SK-N-SH (cell line): Measurements from ENCODE around the gene PSMD13. TPM values are rescaled to one million over a fixed set of nuclear protein-coding genes. Genes with fewer than 3 reads are reported as not detected.

Experiments
- CTCF ChIA-PET: fragments of 300-600, 350-600 bp; formaldehyde crosslinking; extraction: SDS; loops from one replicate; lab custom pipeline; 2021; lab: Yijun Ruan, JAX
- POLR2A ChIA-PET: fragments of 350-600 bp; sonication (Branson Sonifier 250); formaldehyde crosslinking; extraction: SDS; loops from one replicate; lab custom pipeline; 2020; ENCODE audit warnings: antibody characterized with exemption, inconsistent platforms; lab: Yijun Ruan, JAX
- DNase-seq: peaks from one replicate; pipeline ENCODE4 v3.0.0; 2012
- H2AFZ ChIP-seq: fragments of 200-600 bp; sonication (generic); 2 replicates; pipeline ENCODE4 v1.8.1; 2016; ENCODE audit warnings: antibody characterized with exemption, mild to moderate bottlenecking, low read depth
- H3F3A ChIP-seq: fragments of 200-600 bp; sonication (generic); replicated peaks from 2 replicates; pipeline ENCODE3; 2016; ENCODE audit warnings: antibody characterized with exemption, mild to moderate bottlenecking; ENCODE audit not compliant: insufficient read depth
- H3K27ac ChIP-seq, 2 experiments: fragments of 200-500 bp in 1 of 2; fragments of 200-600 bp in 1 of 2; sonication (Bioruptor generic) in 1 of 2; sonication (generic), shearing (Covaris generic) in 1 of 2; 2 replicates each; pipeline versions ENCODE4 v1.5.1 to v1.6.1; 2014 to 2016; ENCODE audit warnings: low read depth in 2 of 2, inconsistent platforms in 1 of 2, low read length in 1 of 2, mild to moderate bottlenecking in 1 of 2, mixed read lengths in 1 of 2
- H3K27me3 ChIP-seq: fragments of 200-600 bp; sonication (generic), shearing (Covaris generic); 2 replicates; pipeline ENCODE4 v1.6.1; 2016; ENCODE audit warnings: mixed run types; ENCODE audit not compliant: insufficient read depth
- H3K36me3 ChIP-seq, 2 experiments: fragments of 200-500 bp in 1 of 2; fragments of 200-600 bp in 1 of 2; sonication (Bioruptor generic) in 1 of 2; sonication (generic) in 1 of 2; replicated peaks in 1 of 2; 2 replicates each; pipeline versions ENCODE3 to v1.5.1; 2014 to 2016; ENCODE audit warnings: low read length in 1 of 2, mild to moderate bottlenecking in 1 of 2; ENCODE audit not compliant: insufficient read depth in 2 of 2, control insufficient read depth in 1 of 2
- H3K4me1 ChIP-seq, 2 experiments: fragments of 200-500 bp in 1 of 2; fragments of 200-600 bp in 1 of 2; sonication (Bioruptor generic) in 1 of 2; sonication (generic), shearing (Covaris generic) in 1 of 2; 2 replicates each; pipeline versions ENCODE4 v1.5.1 to v1.6.1; 2014 to 2016; ENCODE audit warnings: low read depth in 1 of 2, low read length in 1 of 2, mixed run types in 1 of 2; ENCODE audit not compliant: insufficient read depth in 2 of 2, control insufficient read depth in 1 of 2
- H3K4me2 ChIP-seq: fragments of 200-600 bp; sonication (generic), shearing (Covaris generic); 2 replicates; pipeline ENCODE4 v1.6.1; 2017; ENCODE audit warnings: mixed run types
- H3K4me3 ChIP-seq, 2 experiments: fragments of 200-500 bp in 1 of 2; fragments of 200-600 bp in 1 of 2; sonication (Bioruptor generic) in 1 of 2; sonication (generic), shearing (Covaris generic) in 1 of 2; 2 replicates each; pipeline versions ENCODE4 v1.5.1 to v1.8.1; 2014 to 2016; ENCODE audit warnings: low read depth in 2 of 2, inconsistent platforms in 1 of 2, low read length in 1 of 2, mild to moderate bottlenecking in 1 of 2, mixed read lengths in 1 of 2, moderate library complexity in 1 of 2
- H3K79me2 ChIP-seq: fragments of 200-600 bp; sonication (generic); 2 replicates; pipeline ENCODE4 v1.8.1; 2017; ENCODE audit warnings: mild to moderate bottlenecking; ENCODE audit not compliant: insufficient read depth
- H3K9ac ChIP-seq: fragments of 200-600 bp; sonication (generic); 2 replicates; pipeline ENCODE4 v1.6.1; 2017; ENCODE audit warnings: mixed run types
- H3K9me2 ChIP-seq: fragments of 200-600 bp; sonication (generic); 2 replicates; pipeline ENCODE4 v1.6.1; 2017; ENCODE audit warnings: mixed run types
- H3K9me3 ChIP-seq: fragments of 200-600 bp; sonication (generic); 2 replicates; pipeline ENCODE4 v1.6.1; 2017; ENCODE audit warnings: mixed run types, mild to moderate bottlenecking, moderate library complexity
- H4K20me1 ChIP-seq: fragments of 200-600 bp; sonication (generic); 2 replicates; pipeline ENCODE4 v1.6.1; 2017; ENCODE audit warnings: mild to moderate bottlenecking, mixed run types; ENCODE audit not compliant: insufficient read depth
- CTCF ChIP-seq: fragments of 200-600 bp; sonication (generic); IDR thresholded peaks from 2 replicates; pipeline ENCODE4 v1.6.1; 2017; ENCODE audit warnings: antibody characterized with exemption, mild to moderate bottlenecking, moderate library complexity
- FOXM1 ChIP-seq: IDR thresholded peaks from 2 replicates; pipeline ENCODE4 v1.4.0; 2012; ENCODE audit warnings: low read depth, mild to moderate bottlenecking
- GABPA ChIP-seq: IDR thresholded peaks from 2 replicates; pipeline ENCODE4 v1.4.0; 2012; ENCODE audit warnings: low read depth, mild to moderate bottlenecking
- JUND ChIP-seq: IDR thresholded peaks from 2 replicates; pipeline ENCODE4 v1.4.0; 2012
- MEF2A ChIP-seq: IDR thresholded peaks from 2 replicates; pipeline ENCODE4 v1.4.0; 2012; ENCODE audit warnings: low read depth, borderline replicate concordance
- NRF1 ChIP-seq: IDR thresholded peaks from 2 replicates; pipeline ENCODE4 v1.6.1; 2012; ENCODE audit warnings: low read depth, mild to moderate bottlenecking, low read length
- POLR2AphosphoS5 ChIP-seq: IDR thresholded peaks from 2 replicates; pipeline ENCODE4 v1.6.1; 2012; ENCODE audit warnings: low read depth, low read length
- RCOR1 ChIP-seq: fragments of 150-350 bp; IDR thresholded peaks from 2 replicates; pipeline ENCODE4 v1.6.1; 2017; ENCODE audit warnings: antibody characterized with exemption, low read length
- RFX5 ChIP-seq: IDR thresholded peaks from 2 replicates; pipeline ENCODE4 v1.6.1; 2012; ENCODE audit warnings: mild to moderate bottlenecking, improper control_type of control experiment, low read length
- SIN3A ChIP-seq: IDR thresholded peaks from 2 replicates; pipeline ENCODE4 v1.6.1; 2012; ENCODE audit warnings: low read depth, mild to moderate bottlenecking, low read length, moderate library complexity, borderline replicate concordance
- SMC3 ChIP-seq: IDR thresholded peaks from 2 replicates; pipeline ENCODE4 v1.6.1; 2012; ENCODE audit warnings: low read depth, low read length, improper control_type of control experiment
- TAF1 ChIP-seq: IDR thresholded peaks from 2 replicates; pipeline ENCODE4 v1.6.1; 2012; ENCODE audit warnings: low read depth, mild to moderate bottlenecking, low read length, moderate library complexity, borderline replicate concordance
- TCF12 ChIP-seq: IDR thresholded peaks from 2 replicates; pipeline ENCODE4 v1.4.0; 2012
- USF1 ChIP-seq: IDR thresholded peaks from 2 replicates; pipeline ENCODE4 v1.4.0; 2012; ENCODE audit warnings: low read depth, borderline replicate concordance
- YY1 ChIP-seq: IDR thresholded peaks from 2 replicates; pipeline ENCODE4 v1.4.0; 2012; ENCODE audit warnings: low read depth, mild to moderate bottlenecking
- WGBS: methylation state at CpG from one replicate; pipeline ENCODE4 v1.1.6; 2017; ENCODE audit warnings: low lambda C conversion rate; 5-methylcytosine and 5-hydroxymethylcytosine counted together
- polyA plus RNA-seq, 3 experiments: library from polyadenylated mRNA; depleted of rRNA; stranded (reverse); fragments of >200 nt; gene quantifications; 2 replicates each; pipeline ENCODE4 v1.2.3, GENCODE V29; 2012
- TF ChIP-seq, protein P1 (sequence below): IDR thresholded peaks from 2 replicates; pipeline ENCODE4; 2012
- TF ChIP-seq, protein P2 (sequence below): fragments of 150-350 bp; IDR thresholded peaks from 2 replicates; pipeline ENCODE4 v1.6.1; 2016; ENCODE audit warnings: mild to moderate bottlenecking, low read depth, low read length
- TF ChIP-seq, protein P3 (sequence below): IDR thresholded peaks from 2 replicates; pipeline ENCODE4 v1.4.0; 2012; ENCODE audit warnings: low read depth

The PSMD13 gene
- polyA plus RNA-seq, 1 of the 3 experiments (the other 2 are of a cell fraction), result 196 TPM

DNA sequence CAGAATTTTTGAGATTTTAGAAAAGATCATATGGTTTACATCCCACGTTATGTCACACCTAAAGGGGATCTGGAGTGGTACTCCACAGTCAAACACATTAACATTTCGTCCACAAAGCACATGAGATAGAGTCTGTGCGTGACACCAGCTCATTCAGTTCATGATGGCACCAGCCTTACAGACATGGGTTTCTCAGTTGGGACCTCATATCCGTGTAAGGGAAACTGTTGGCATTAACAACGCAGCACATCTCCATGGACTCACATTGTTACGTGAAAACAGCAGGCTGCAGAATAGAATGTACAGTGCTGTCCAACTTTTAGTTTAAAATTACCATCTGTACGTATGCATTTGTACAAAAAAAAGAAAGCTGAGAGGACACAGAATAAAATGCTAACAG, 15.2 kb upstream of the PSMD13 start:
- no peaks in the 10 kb centered on the region; the same call in 1 of the 2 replicates for H4K20me1 ChIP-seq
- ChIA-PET POLR2A (no interaction called here), CTCF (interaction anchor here (1.0 kb wide), 1 partner anchor 22 kb away, joined by 3 read pairs; no protein-coding TSS in a partner anchor)
- no peak for DNase-seq
- H3K36me3 ChIP-seq, result peaks cover 0 to 8% of the 10 kb centered on the region in 2 experiments
- no peaks in the 10 kb centered on the region; the same call in 1 of the 2 replicates for H3K79me2 ChIP-seq
- no peaks in the 10 kb centered on the region for H3K9me2 ChIP-seq
- H3K4me3 ChIP-seq, result no peak overlapping the region
- no peak overlapping the region for H3K9ac ChIP-seq
- no peak overlapping the region for H2AFZ ChIP-seq
- H3K9me3 ChIP-seq, result no peaks in the 10 kb centered on the region
- H3F3A ChIP-seq, result peaks cover 3% of the 10 kb centered on the region
- H3K4me2 ChIP-seq, result no peak overlapping the region
- no peaks in the 10 kb centered on the region for H3K27me3 ChIP-seq
- H3K4me1 ChIP-seq, result no peaks in the 10 kb centered on the region
- 93% methylated on average over 7 of the region's 7 CpGs for WGBS
- TF ChIP-seq FOXM1 (no peak), SMC3 (no peak)
- no peak overlapping the region for H3K27ac ChIP-seq

GRCh38 chr11:221998-222789, 14.6 kb upstream of the PSMD13 start:
- TF ChIP-seq SIN3A, result no peak
- TF ChIP-seq RCOR1, result no peak
- TF ChIP-seq NRF1, result no peak
- TF ChIP-seq POLR2AphosphoS5, result no peak
- TF ChIP-seq MEF2A, result no peak
- TF ChIP-seq, protein P1, sequence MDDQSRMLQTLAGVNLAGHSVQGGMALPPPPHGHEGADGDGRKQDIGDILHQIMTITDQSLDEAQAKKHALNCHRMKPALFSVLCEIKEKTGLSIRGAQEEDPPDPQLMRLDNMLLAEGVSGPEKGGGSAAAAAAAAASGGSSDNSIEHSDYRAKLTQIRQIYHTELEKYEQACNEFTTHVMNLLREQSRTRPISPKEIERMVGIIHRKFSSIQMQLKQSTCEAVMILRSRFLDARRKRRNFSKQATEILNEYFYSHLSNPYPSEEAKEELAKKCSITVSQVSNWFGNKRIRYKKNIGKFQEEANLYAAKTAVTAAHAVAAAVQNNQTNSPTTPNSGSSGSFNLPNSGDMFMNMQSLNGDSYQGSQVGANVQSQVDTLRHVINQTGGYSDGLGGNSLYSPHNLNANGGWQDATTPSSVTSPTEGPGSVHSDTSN, result no peak
- TF ChIP-seq YY1, result no peak
- TF ChIP-seq, protein P2, sequence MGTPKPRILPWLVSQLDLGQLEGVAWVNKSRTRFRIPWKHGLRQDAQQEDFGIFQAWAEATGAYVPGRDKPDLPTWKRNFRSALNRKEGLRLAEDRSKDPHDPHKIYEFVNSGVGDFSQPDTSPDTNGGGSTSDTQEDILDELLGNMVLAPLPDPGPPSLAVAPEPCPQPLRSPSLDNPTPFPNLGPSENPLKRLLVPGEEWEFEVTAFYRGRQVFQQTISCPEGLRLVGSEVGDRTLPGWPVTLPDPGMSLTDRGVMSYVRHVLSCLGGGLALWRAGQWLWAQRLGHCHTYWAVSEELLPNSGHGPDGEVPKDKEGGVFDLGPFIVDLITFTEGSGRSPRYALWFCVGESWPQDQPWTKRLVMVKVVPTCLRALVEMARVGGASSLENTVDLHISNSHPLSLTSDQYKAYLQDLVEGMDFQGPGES, result no peak
- no peak for TF ChIP-seq GABPA
- no peak for TF ChIP-seq FOXM1
- TF ChIP-seq TAF1, result no peak
- no peak for TF ChIP-seq JUND
- no peak for TF ChIP-seq CTCF
- TF ChIP-seq TCF12, result no peak
- no peak for TF ChIP-seq RFX5
- no peak for TF ChIP-seq USF1
- TF ChIP-seq, protein P3, sequence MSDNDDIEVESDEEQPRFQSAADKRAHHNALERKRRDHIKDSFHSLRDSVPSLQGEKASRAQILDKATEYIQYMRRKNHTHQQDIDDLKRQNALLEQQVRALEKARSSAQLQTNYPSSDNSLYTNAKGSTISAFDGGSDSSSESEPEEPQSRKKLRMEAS, result no peak
- WGBS, result 92% methylated on average over 11 of the region's 14 CpGs
- Histone ChIP-seq H3K36me3 (peaks cover 0 to 8% of the 10 kb centered on the region in 2 experiments), H4K20me1 (no peaks in the 10 kb centered on the region; the same call in 1 of the 2 replicates), H3K4me2 (no peak overlapping the region), H3F3A (no peaks in the 10 kb centered on the region), H3K4me3 (no peak overlapping the region), H3K27ac (no peak overlapping the region), H3K9me3 (no peaks in the 10 kb centered on the region), H3K79me2 (peaks cover 5% of the 10 kb centered on the region), H3K4me1 (no peaks in the 10 kb centered on the region), H2AFZ (no peak overlapping the region), H3K9me2 (no peaks in the 10 kb centered on the region), H3K27me3 (no peaks in the 10 kb centered on the region), H3K9ac (no peak overlapping the region)
- no peak for DNase-seq
- ChIA-PET CTCF (interaction anchor here (1.0 kb wide), 1 partner anchor 23 kb away, joined by 3 read pairs; no protein-coding TSS in a partner anchor), POLR2A (no interaction called here)
